Fibroblast of upper back skin (primary cell): ENCODE data around the gene TAOK1.
"Not testable (repeated sequence)": the region's sequence is repeated elsewhere in the genome, so short reads cannot be mapped to it uniquely, and the experiment has no call there.

Experiments
- DNase-seq: peaks from one replicate; pipeline ENCODE4 v3.0.0-alpha.2; 2013

TAOK1 gene

DNA sequence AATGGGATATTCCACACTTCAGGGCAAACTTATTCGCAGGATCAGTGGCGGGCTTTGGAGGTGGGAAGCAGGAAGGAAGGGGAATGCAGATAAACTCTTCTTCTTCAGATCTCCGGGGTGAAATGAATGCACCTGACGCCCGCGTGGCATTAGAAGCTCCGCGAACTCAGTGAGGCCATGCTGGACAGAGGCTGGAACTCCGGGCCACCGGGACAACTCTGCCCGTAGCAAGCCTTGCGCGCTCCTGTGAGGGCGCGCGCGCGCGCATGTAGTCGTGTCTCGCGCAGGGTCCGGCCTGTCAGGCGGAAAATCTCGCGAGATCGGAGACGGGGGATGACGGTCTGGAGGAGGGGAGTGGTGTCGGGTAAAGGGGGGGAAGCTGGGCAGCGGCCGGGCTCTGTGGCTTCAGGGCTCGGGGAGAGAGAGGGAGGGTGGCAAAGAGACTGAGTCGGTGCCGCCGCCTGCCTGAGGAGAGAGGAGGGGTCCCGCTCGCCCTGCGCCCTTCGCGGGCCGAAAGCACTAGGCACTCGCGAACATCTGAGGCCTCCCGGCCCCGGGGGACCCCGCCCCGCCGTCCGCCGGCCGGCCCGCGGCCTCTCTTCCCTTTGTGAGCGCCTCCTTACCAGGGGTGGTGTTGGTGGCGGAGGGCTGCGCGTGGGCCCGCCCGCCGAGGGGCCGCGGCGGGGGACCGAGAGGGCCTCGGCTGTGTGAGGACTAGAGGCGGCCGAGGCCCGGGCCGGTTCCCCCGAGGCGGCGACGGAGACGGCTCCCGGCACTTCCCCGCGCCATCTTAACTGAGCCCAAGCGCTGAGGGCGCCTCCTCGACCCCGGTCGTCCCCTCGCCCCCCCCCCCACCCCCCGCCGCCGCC, at the start of gene TAOK1:
Gene TAOK1 (plus strand): TSS at position 382 of the 869 bp plus-strand sequence. CDS start 61,186 bp downstream, outside the sequence.
- DNase-seq, result peak; percentile 98

DNA sequence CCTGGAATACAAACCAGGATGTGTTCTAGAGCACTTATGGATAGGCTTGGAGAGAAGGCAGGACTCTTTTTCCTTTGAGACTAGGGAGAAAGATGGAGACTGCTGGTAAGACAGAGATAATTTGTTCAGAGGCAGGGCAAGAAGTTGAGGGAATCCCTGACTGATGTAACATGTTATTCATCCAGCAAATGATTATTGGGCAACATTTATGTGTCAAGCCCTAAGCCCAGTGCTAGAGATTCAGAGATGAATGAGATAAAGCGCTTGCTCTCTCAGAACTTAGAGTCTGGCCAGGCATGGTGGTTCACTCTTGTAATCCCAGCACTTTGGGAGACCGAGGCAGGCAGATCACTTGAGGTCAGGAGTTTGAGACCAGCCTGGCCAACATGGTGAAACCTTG, 48.4 kb upstream of the TAOK1 start:
- peak; percentile 19 for DNase-seq

DNA sequence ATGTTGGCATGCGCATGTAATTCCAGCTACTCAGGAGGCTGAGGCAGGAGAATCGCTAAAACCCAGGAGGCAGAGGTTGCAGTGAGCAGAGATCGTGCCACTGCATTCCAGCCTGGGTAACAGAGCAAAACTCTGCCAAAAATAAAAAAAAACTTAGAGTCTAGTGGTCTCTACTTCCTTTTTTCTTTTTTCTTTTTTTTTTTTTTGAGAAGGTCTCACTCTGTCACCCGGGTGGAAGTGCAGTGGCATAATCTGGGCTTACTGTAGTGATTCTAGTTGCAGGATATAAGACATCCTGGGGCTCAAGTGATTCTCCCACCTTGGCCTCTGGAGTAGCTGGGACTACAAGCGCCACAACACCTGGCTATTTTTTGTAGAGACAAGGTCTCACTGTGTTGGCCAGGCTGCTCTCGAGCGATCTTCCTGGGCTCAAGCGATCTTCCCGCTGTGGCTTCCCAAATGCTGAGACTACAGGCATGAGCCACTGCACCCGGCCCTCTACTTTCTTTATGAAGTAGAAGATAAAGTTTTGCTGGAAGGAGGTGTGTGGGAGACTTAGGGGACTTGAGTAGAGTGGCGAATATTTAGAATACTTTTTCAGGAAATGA, 47.9 kb upstream of the TAOK1 start:
- DNase-seq, result no peak

DNA sequence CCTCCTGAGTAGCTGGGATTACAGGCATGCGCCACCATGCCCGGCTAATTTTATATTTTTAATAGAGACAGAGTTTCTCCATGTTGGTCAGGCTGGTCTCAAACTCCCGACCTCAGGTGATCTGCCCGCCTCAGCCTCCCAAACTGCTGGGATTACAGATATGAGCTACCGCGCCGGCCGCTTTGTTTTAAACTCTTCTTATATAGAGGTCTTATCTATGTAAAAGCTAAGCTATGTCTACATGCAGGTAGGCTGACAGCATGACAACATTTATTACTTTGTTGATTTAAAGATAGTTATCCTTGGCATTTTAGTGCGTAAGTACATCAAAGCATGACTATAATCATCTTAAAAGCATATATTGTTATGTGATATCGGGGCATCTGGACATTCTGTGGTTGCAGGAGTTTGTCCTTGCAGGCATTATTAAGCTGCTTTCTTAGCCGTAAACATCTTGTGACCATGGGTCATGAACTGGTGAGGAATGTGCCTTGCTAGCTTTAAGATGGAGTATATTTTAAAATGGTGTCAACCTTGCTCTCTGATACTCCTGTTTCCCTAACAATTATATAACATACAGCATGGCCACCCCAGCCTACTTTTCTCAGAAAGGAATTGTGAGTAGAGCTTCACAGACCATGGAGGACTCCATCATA, 45.8 kb upstream of the TAOK1 start:
- DNase-seq, result no peak

DNA sequence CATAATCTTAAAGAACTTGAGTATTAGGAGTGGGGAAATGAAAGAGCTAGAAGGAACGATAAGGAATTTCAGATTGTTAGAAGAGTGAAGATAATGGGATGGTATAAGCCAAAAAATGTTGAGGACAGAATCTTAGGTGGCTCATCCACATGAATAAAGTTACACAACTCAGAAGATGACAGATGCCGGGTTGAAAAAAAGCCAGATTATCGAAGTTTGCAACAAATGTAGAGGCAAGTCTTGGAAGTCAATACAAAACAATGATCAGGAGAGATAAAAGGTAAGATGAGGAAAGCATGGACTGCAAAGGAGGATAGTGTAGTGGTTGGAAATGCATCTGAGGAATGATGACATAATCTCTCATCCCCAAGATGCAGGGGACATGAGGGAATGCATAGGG, 45.1 kb upstream of the TAOK1 start:
- DNase-seq, result no peak

DNA sequence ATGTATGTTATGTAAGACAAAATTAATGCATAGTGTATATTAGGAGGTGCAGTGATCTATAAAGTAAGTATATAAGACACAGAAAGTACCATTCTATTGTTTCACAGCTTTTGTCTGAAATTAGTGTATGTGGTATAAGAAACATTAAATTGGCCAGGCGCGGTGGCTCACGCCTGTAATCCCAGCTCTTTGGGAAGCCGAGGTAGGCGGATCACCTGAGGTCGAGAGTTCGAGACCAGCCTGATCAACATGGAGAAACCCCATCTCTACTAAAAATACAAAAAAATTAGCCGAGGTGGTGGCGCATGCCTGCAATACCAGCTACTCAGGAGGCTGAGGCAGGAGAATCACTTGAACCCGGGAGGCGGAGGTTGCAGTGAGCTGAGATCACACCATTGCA, 44.7 kb upstream of the TAOK1 start:
- DNase-seq, result not testable (repeated sequence)

DNA sequence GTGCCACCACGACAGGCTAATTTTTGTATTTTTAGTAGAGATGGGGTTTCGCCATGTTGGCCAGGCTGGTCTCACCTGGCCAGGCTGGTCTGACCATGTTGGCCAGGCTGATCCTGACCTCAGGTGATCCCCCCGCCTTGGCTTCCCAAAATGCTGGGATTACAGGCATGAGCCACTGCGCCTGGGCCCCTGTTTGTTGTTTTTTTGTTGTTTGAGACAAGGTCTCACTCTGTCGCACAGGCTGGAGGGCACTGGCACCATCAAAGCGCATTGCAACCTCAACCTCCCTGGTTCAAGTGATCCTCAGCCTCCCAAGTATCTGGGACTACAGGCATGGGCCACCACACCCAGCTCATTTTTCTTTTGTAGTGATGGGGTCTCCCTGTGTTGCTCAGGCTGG, 43.7 kb upstream of the TAOK1 start:
- DNase-seq, result no peak

DNA sequence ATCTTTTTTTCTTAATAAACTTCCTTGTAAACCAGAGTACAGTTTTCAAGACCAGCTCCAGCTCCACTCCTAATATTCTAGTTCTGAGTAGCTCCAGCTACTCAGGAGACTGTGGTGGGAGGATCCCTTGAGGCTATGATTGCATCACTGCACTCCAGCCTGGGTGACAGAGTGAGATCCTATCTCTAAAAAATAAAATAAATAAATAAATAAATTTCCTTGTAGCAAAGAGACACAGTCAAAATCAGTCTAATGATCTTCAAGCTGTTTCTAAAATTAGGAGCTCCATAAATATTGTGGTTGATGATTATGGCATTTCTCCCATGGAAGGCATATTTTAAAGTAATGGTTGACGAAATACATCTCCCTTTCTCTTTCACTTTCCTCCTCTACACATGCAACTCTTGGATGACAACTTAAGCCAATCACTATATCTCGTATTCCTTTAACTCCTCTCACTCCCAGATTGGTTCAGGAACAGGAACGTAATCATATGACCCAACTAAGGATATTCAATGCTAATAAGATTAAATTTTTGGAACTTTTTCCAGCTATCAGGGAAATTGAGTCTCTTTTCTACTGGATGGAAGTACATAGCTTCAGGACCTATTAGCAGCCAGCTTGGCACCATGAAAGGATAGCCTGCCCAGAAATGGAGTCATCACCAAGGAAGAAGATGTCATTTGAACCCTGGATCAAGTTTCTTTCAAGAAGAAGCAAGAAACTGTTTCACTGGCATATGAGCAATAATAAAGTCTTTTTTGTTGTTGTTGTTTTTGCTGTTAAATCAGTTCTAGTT, 42.1 kb upstream of the TAOK1 start:
- DNase-seq, result peak; percentile 28

DNA sequence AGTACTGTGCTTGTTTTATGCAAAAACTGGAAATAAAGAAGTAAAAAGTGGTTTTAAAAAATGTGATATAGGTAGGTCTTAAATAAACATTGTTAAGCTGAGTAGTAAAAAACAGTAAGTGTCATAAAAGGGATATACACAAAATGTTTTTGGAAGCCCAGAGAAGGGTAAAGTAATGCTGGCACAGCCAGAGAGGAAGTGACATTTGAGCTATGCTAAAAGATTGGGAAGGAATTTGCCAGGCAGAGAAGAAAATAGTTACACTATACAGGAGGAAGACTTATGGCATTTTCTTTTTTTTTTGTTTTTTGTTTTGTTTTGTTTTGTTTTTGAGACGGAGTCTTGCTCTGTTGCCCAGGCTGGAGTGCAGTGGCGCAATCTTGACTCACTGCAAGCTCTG, 40.8 kb upstream of the TAOK1 start:
- DNase-seq, result no peak

DNA sequence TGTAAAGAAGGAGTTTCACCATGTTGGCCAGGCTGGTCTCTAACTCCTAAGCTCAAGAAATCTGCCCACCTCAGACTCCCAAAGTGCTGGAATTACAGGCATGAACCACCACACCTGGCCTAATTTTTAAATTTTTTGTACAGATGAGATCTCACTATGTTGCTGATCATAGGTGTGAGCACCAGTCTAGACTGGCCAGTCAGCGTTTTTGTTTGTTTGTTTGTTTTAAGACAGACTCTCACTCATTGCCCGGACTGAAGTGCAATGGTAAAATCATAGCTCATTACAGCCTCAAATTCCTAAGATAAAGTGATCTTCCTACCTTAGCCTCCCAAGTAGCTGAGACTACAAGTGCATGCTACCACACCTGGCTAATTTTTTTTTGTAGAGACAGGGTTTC, 38.0 kb upstream of the TAOK1 start:
- DNase-seq, result no peak

DNA sequence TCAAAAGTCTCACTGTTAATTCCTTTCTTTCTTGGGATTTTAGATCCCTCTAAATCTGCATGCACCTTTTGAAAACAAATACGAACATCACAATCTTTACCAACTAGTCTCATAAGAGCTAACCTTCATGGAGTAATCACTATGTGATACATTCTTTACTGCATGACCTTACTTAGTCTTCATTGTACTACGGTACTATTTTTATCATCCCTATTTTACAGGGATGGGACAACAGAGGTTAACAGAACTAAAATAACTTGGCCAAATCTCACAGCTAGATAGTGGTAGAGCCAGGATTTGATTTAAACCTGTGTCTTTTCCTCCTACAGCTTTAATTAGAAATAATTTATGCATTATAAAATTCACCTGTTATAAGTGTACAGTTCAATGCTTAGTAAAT, 32.9 kb upstream of the TAOK1 start:
- no peak for DNase-seq

DNA sequence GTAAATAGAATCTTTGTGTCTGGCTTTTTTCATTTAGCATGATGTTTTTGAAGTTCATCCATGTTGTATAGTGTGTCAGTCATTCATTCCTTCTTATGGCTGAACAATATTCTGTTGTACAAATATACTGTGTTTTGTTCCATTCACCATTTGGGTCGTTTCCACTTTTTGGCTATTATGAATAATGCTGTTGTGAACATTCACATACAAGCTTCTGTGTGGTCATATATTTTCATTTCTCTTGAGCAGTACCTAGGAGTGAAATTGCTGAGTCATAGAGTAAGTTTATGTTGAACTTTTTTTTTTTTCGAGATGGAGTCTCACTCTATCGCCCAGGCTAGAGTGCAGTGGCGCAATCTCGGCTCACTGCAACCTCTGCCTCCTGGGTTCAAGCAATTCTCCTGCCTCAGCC, 32.3 kb upstream of the TAOK1 start:
- peak; percentile 11 for DNase-seq

DNA sequence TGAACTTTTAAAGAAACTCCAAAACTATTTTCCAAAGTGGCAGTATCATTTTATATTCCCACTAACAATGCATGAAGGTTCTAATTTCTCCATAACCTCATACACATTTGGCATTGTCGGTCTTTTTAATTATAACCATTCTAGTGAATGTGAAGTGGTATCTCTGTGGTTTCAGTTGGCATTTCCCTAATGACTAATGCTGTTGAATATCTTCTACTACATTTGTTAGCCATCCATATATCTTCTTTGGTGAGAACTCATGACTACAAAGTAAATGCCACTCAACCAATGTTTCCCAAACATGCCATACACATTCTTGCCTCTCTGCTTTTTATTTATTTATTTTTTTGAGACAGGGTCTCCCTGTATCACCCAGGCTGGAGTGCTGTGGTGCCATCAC, 31.7 kb upstream of the TAOK1 start:
- DNase-seq, result peak; percentile 15

DNA sequence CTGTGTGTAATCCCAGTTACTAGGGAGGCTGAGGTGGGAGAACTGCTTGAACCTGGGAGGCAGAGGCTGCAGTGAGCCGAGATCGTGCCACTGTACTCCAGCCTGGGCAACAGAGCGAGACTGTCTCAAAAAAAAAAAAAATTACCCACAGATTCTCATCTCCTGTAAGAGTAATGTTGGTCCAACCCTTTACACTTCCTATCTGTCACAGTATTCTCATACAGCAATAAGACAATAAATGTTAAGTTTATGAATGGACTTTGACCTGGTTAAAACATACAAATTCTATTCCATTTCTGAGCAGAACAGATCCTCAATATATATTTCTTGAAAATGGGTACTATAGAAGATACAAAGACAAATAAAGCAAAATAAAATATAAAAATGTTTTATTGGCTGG, 30.4 kb upstream of the TAOK1 start:
- no peak for DNase-seq

DNA sequence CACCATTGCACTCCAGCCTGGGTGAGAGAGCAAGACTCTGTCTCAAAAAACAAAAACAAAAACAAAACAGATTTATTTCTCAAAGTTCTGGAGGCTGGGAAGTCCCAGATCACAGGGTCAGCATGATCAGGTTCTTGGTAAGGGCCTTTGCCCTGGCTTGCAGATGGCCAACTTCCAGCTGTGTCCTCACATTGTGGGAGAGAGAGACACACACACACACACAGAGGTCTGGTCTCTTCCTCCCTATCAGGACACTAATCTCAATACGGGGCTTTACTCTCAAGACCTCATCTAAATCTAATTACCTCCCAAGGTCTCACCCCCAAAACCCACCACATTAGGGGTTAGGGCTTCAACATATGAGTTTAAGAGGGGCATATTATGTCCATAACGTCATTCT, 26.4 kb upstream of the TAOK1 start:
- DNase-seq, result no peak

DNA sequence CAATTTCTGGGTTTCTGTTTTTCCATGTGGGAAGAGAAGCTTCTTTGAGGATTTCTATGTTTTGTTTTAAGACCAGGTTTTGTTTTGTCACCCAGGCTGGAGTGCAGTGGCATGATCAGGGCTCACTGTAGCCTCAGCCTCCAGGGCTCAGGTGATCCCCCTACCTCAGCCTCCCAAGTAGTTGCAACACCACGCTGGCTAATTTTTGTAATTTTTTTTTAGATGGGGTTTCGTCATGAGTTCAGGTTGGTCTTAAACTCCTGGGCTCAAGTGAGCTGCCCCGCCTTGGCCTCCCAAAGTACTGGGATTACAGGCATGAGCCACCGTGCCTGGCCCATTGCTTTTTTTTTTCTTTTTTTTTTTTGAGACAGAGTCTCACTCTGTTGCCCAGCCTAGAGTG, 25.5 kb upstream of the TAOK1 start:
- no peak for DNase-seq

DNA sequence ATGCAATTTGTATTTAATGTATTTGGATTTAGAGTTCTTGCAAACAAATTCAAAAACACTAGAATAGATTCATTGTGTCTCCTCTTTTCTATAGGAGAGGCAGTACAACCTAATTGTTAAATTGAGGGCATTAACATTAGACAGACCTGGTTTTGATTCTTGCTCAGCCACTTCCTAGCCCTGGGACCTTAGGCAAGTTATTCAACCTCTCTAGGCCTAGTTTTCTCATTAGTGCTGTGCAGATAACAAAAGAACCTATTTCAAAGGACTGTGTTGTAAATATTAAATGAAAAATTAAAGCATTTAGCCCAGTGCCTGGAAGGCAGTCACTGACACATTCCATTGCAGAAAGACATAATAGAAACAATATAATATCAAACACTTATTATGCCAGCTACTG, 22.0 kb upstream of the TAOK1 start:
- no peak for DNase-seq

DNA sequence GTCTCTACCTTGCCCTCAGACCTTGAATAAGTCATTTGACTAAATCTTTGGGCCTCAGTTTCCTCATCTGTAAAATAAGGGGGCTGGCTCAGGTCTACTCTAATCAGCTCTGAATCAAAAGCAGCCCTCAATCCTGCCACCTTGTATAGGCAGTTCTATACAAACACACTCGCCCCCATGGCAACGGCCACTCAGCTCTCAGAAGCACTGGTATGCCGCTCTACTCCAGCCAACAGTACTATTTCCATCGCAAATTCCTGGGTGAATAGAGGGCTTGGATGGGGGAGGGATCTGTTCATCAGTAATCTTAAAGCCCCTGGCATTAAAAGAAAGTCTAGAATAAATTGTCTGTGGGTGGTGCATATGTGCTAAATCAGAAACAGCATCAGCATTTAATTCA, 21.2 kb upstream of the TAOK1 start:
- peak; percentile 12 for DNase-seq

DNA sequence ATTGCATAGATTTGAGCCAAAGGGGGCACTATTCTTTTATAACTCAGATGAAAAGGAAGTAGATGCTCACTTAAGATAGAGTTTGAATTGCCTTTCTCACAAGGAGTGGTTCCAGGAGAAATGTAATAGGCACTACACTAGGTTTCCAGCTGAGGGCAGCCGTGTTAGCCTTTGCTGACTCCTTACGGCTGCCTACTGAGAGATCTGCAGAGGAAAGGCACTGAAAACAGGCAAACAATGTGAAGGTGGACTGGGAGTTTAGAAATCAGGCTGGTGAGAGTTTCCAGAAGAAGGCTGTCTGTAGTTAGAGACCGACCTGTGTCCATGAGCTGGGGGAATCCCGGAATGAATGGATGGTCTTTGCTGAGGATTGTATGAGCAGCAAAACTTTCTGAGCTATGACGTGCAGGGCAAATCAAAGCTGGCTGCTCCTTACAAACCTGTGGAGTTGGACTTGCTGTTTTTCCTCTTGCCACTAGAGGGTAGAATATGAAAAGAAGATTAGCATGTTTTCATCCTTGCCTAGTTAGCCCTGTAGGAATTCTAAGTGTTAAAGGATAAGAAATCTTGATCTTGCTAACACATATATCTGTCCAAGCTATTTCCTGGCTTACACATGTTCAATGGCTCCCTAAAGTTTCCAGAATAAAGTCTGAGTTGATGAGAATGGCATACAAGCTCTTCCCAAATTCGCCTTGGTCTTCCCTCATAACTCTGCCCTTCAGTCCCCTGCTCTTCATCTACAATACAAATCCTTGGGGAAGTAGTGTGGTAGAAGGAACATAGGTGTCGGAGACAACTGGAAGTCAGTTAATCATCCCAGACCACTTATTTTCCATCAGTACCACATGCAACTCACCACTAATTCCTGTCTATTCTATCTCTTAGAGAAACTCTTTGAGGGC, 20.1 kb upstream of the TAOK1 start:
- peak; percentile 79 for DNase-seq

DNA sequence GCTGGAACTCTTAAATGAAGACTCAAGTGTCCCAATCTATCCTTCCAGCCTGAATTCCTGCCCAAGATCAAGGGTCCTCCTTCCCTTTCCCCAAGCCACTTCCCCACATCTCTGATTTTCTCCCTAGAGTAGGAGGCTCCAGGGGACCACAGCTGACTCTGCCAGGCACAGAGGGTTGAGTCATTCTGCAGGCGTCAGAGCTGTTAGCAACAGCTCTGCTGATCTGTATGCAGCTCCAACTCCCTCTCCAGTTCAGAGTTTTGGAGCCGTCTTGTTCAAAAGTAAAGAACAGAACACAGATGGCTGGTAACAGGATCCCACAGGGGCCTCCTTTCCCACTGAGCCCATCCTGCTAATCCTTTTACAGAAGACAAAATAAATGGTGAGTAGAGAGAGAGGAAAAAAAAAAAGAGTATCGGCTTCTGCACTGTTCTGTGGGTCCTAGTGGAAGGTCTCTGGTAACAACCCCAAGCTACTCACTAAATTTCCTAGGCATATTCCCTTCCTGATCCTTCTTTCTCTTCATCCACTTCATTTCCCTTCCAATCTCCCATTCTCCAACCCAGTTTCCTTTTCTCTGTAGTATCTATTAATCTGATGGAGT, 13.4 kb upstream of the TAOK1 start:
- peak; percentile 74 for DNase-seq

DNA sequence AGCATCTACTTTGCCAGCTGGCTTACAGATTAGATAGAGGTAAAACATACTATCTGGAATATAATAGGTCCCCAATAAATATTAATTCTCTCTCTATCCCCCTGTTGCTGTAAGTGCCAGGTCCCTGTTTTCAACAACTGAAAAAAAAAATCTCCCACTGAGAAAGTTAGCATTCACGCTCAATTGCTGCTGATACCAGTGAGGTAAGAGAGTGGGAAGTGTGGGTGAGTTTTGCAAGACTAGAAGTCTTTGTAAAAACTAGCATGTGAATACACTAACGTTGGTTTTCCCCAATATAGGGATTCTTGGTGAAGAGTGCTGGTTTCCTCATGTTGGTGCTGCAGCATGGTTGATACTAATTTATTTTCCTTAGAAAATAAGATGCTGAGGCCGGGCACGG, 11.7 kb upstream of the TAOK1 start:
- no peak for DNase-seq
